ENCODE measurements around the gene THADA.

Gene THADA

DNA sequence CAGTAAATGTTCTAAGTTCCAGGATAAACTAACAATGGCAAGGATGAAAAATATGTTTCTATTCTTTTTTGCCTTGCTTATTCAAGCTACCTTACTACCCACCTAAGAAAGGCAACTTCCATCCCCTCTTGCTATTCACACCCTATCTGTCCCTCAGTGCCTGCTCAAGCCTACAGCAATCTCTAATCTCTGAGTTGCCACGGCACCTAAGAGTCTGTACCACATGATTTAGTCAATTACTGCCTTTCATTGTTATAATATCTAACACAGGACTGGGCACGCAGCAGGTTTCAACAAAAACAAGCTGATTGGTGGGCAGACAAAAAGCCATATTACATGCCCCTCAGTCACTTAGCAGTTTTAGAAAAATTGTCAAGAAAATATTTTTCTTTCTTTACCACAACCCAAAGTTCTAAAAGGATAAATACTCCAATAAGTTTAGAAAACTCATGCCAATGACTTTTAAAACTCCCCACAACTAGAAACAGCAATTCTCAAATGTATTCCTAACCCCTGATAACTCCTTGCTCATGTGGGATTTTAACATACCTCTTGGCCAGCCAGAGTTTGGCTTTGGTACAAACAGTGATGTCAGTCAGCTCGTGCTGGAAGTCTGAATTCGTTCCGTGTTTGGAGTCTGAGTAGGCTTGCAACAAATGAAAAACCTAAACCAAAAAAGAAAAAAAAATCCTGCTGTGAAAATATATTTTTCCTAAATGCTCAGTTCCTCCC lies 252.1 kb downstream of the THADA start:
- DNase-seq = no peak

DNA sequence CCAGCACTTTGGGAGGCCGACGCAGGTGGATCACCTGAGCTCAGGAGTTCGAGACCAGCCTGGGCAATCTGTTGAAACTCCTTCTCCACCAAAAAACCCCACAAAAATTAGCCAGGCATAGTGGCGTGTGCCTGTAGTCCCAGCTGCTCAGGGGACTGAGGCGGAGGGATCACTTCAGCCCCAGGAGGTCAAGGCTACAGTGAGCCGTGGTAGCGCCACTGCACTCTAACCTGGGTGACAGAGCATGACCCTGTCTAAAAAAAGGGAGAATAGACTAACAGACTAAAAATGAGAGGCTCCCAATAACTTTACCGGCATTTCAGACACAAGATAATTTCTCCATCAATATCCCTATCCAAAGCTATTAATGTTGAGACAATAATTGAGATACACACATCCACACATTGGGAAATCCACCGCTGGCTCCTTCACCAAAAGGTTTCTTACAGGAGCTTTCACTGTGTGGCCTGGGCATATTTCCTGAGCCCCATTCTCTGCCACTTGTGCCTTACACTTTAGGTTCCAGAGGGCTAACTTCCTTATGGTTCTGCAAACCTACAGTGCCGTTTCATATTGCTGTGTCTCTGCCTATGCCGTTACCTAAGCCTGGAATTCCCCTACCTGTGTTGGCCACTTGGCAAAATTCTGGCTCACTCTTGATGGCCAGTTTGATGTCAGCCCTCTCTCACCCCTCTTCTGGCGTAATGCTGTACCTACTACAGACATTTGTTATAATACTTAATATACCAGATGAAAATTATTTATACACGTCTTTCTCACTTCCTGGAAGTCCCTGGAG lies 253.7 kb downstream of the THADA start:
- no peak for DNase-seq

DNA sequence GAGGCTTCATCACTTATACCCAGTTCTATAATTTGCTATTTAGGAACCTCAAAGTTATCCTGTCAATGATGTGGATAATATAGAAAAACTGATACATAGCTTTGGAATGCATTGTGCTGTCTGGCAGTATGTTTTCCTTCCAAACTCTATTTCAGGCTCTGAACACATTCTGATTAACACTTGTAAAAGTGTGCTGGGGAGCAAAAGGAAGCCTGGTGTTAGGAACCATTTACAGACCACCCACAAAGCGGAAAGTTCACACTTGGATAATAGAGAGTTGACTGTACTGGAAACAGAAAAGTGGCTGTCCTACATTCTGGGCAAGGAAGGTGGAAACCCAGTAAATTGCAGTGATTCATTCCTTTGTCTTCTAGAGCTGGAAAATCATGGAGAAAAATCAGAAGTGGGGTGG lies 254.9 kb downstream of the THADA start:
- DNase-seq = no peak

GRCh38 chr2:43340066-43340465 lies 255.8 kb downstream of the THADA start:
- peak; percentile 52 to 57 (median 54) for DNase-seq

DNA sequence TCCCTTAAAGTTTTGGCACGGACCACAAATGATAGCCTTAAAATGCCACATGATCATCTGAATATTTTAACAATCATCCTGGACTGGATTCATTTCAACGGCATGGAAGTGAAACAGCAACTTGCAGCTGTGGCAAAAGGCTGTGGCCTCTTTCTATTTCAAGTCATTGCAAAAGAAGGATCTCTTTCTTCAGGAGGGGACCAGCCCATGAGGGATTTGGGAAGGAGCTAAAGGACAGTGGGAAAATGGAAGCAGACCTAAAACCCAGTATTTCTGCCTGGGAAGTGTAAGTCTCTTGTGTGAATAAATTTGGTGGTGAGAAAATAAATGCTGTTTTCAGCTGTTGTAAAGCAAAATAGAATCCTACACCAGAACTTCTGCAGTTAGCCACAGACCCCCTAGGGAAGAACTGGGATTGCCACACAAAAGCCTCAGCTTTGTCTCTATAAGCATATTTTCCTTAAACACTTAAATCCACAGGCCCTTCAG lies 262.1 kb downstream of the THADA start:
- peak; percentile 73 to 92 (median 84) for DNase-seq

DNA sequence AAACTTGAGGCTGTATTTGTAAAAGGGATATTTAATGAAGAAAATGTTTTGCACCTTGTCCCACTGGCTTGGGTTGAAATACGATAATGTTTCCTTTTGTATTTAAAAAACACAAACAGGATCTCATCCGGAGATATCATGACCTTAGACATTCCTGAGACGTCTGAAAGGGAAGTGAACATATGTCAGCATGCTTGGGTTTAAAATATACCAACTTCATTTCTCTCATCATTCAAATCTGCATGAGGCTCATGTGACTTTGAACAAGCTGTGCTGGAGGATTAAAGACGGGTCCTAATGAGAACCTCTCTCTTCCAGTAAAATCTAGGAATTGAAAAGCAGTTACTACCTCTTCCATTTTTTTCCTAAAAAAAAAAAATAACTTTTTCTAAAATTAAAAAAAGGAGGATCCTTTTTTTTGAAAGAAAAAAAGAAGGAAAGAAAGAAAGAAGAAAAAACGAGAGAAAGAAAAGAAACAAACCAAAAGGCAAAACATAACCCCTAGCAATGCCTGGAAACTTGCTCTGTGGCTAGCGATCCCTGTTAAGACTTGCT lies 262.7 kb downstream of the THADA start:
- DNase-seq = peak; percentile 47 to 71 (median 66)

DNA sequence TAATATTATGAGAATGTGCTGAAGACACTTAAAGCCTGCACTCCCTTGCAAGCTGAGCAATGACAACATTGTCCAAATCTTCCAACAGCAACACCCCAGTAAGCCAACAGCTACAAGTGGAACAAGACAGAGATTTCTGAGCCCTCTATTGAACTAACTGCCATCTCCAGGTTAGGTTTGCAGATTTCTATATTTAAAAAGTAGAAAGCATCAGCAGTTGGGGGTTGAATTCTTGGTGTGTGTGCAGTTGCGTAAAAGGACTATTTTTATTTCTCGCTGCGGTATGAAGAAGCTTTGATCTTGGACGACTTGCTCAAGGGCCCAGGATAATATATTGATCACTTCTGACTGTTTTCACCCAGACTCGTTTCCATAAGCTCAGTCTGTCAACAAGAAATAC lies 263.2 kb downstream of the THADA start:
- no peak for DNase-seq

DNA sequence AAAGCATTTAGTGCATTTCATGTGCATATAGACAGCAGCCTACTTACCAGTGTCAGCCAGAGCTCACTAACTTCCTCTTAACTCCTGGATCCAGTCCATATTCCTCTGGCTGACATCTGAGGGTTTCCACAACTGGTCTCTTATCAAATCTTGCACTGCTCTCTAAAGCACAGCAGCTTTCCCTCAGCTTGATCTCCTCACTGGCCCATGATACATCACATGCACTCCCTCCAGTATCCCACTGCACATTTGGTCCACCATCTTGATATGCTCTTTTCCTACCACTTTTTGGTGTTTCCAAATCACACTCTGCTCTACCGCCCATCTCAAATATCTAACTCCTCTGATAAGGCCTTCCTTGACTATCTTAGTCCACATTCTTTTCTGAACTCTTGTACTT lies 264.4 kb downstream of the THADA start:
- DNase-seq = peak; percentile 58 to 67 (median 63)

DNA sequence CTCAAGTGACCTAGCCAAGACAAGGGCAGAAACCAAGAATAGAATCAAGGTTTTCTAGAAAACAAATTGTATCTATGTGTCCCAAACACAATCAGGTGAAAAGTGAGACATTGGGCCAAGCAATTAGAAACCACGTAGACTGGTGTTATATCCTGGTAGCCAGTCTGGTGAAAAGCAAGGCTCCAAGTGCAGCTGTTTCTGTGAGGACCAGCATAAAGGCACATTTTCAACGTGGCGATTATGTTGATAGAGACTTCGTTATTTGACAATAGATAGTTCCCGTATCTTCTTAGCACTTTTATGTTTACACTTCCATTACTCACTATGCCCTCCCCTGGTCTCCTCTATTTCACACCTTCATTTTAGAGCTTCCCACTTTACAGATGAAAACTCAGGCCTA lies 266.2 kb downstream of the THADA start:
- no peak for DNase-seq

DNA sequence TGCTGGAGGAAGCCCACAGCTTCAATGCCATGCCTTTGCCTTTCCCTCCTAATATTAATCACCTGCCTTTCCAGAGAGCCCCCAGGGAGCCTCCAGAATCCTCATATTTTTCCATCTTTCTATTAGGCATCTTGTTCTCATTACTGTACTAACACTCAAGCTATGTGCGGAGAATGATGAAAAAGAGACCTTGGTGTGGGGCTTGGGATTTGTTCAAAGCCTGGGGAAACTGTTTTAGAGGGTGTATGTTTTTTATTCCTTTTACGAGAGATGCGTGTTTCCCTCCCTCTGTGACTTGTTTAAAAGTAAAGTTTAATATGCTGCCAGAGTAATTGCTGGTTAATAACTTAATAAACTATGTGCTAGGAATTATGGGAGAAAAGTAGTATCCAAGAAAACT lies 267.0 kb downstream of the THADA start:
- DNase-seq = no peak

- no peak for DNase-seq
Observed at GRCh38 chr2:43328133-43328532, 267.7 kb downstream of the THADA start.

GRCh38 chr2:43327119-43327518 lies 268.7 kb downstream of the THADA start:
- DNase-seq = no peak

DNA sequence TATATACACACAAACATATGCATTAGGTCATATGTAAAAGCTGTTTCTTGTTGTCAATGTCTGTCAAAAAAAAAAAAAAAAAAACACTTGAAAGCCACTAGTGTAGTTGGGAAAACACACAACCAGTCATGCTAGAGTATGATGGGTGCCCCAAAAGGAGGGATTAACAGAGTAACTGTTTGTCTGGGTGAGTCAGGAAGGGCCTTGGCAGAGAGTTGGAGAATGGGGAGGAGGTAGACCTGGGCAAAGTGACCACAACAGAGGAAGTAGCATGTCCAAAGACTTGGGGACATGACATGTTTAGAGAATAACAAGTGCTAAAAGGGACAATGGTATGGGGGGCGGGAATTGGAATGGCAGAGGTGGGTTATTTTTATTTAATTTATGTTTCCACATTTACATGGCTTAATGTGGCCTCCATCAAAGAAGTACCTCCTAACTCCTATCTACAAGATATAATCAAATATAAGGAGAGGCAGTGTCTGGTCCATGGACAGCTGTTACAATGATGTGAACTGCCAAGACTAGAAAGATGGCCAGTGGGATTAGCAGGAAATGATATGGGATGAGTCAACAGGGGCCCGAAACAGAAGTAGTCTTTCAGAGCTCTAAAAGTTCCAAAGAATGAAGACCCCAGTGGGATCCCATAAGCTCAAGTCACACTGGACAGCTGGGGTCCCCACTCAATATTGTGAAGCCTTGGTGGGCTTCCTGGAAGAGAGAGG lies 269.6 kb downstream of the THADA start:
- peak; percentile 44 to 66 (median 54) for DNase-seq

GRCh38 chr2:43325107-43325811 lies 270.6 kb downstream of the THADA start:
- peak in 1 of 3 donors; percentile 29 for DNase-seq

DNA sequence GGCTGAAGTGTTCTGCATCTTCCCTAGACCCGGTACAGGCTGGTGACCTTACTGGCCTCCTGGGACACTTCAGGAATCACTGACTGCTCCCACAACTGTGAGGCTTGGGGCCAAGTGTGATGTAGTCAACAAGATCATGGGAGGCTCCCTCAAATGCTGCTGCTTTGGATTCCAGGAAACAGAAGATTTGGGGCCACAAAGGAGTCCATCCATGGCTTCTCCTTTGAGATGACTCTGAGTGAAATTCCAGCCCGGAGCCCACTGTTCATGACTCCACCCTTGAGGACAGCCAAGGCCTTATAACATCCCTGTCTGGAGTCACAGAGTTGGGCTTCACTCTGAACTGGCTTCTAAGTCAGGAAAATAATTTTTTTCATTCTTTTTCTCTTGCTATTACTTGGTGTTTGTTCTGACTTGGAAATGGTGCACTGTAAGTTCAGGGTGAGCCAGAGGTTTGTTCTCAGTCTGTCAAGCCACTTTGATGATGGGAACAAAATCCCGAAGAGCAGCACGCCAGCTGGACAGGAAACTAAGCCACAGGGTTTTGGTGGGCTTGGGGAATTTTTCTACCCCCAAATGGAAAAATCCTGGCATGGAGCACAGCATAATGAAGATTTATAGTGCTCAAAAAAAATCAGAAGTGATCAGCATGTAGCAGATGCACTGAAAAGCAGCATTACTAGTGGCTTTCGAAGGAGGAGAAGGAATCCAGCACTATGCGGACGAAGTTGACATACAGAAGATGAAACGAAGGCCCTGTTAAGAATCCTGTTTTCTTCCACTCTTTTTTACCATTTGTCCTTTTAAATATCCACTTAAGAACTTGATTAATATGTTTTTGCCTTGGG lies 271.4 kb downstream of the THADA start:
- no peak for DNase-seq

GRCh38 chr2:43323857-43324256 lies 272.0 kb downstream of the THADA start:
- DNase-seq = no peak

GRCh38 chr2:43321446-43321845 lies 274.4 kb downstream of the THADA start:
- DNase-seq = no peak

DNA sequence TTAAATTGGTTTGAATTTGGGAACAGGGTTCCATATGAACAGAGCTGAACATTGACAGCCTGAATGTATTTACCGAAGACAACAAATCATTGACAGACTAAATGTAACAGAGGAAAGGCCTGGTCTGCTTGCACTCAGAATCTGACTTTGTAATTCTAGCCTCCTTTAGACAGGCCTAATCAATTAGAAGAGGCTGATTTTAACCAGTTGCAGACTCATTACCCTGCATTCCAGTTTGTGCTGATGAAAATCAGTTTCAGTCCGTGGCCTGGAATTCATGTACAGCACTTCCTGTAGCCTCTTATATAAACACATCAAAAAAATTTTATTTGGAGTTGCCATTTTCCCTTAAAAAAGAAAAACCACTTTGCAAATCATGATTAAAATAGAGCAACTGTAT lies 276.3 kb downstream of the THADA start:
- no peak for DNase-seq

- no peak for DNase-seq
Observed at GRCh38 chr2:43318791-43319190, 277.0 kb downstream of the THADA start.

GRCh38 chr2:43317680-43318079 lies 278.2 kb downstream of the THADA start:
- DNase-seq = no peak

GRCh38 chr2:43317194-43317593 lies 278.6 kb downstream of the THADA start:
- DNase-seq = no peak
